Caco-2 (cell line): Measurements from ENCODE around the gene SKIL. TPM values are rescaled to one million over a fixed set of nuclear protein-coding genes. Genes with fewer than 3 reads are reported as not detected.

Experiments
- BruUV-seq: library from RNA; stranded (reverse); fragments of 400-500 nt; replicated peaks from 2 replicates; lab custom pipeline; 2021; lab: Mats Ljungman, UMichigan
- CTCF ChIA-PET: fragments of 300-600 bp; sonication (Branson Sonifier 250); formaldehyde crosslinking; loops from one replicate; lab custom pipeline; 2022; ENCODE audit warnings: antibody characterized with exemption; lab: Charles Lee
- POLR2A ChIA-PET: fragments of 300-600 bp; sonication (Branson Sonifier 250); formaldehyde crosslinking; loops from one replicate; lab custom pipeline; 2022; ENCODE audit warnings: antibody characterized with exemption; lab: Charles Lee
- DNase-seq, 2 experiments: peaks; one replicate each; pipeline versions ENCODE4 v3.0.0 to v3.0.0-alpha.2; 2020 to 2022
- H3K27me3 ChIP-seq: replicated peaks from 2 replicates; pipeline ENCODE4 v1.6.0; 2011; ENCODE audit warnings: low read length; ENCODE audit not compliant: control insufficient read depth, insufficient read depth
- H3K36me3 ChIP-seq: 2 replicates; pipeline ENCODE4 v1.5.1; 2011; ENCODE audit warnings: low read length; ENCODE audit not compliant: control insufficient read depth, insufficient read depth
- H3K4me1 ChIP-seq: fragments of 250-450 bp; sonication (Bioruptor Pico); 2 replicates; pipeline ENCODE4 v1.5.1; 2020; ENCODE audit warnings: mild to moderate bottlenecking
- H3K4me3 ChIP-seq: 2 replicates; pipeline ENCODE4 v1.5.1; 2011; ENCODE audit warnings: low read depth, mild to moderate bottlenecking, control low read depth, low read length
- H3K9me3 ChIP-seq: fragments of 250-450 bp; sonication (Bioruptor Pico); 2 replicates; pipeline ENCODE4 v1.5.1; 2020; ENCODE audit warnings: mild to moderate bottlenecking, moderate library complexity
- H3K27ac Mint-ChIP-seq: one replicate; pipeline ENCODE4 v1.8.0; 2022; ENCODE audit warnings: mixed read lengths; ENCODE audit not compliant: unreplicated experiment
- H3K27me3 Mint-ChIP-seq: one replicate; pipeline ENCODE4 v1.8.0; 2022; ENCODE audit warnings: mixed read lengths; ENCODE audit not compliant: insufficient read depth, unreplicated experiment
- H3K36me3 Mint-ChIP-seq: one replicate; pipeline ENCODE4 v1.8.0; 2022; ENCODE audit warnings: mild to moderate bottlenecking, mixed read lengths; ENCODE audit not compliant: insufficient read depth, unreplicated experiment
- H3K4me1 Mint-ChIP-seq: one replicate; pipeline ENCODE4 v1.8.0; 2022; ENCODE audit warnings: low read depth, mixed read lengths; ENCODE audit not compliant: unreplicated experiment
- H3K4me3 Mint-ChIP-seq: one replicate; pipeline ENCODE4 v1.8.0; 2022; ENCODE audit warnings: mild to moderate bottlenecking, moderate library complexity, mixed read lengths; ENCODE audit not compliant: unreplicated experiment
- H3K9me3 Mint-ChIP-seq: one replicate; pipeline ENCODE4 v1.8.0; 2022; ENCODE audit warnings: mixed read lengths; ENCODE audit not compliant: unreplicated experiment
- CTCF ChIP-seq, 2 experiments: fragments of 200-600 bp in 1 of 2; IDR thresholded peaks; 1 replicate in 1 of 2; 2 replicates in 1 of 2; pipeline versions ENCODE4 v1.5.1 to v1.8.0; 2011 to 2022; ENCODE audit warnings: antibody characterized with exemption in 1 of 2, control low read depth in 1 of 2, inconsistent platforms in 1 of 2, low read depth in 1 of 2, low read length in 1 of 2, mild to moderate bottlenecking in 1 of 2, moderate library complexity in 1 of 2; ENCODE audit not compliant: insufficient read depth in 1 of 2, severe bottlenecking in 1 of 2, unreplicated experiment in 1 of 2
- intact Hi-C: fragments of 100-400 bp; cut with micrococcal nuclease; formaldehyde crosslinking; loops from one replicate; pipeline ENCODE4 v1.10.0; 2022; ENCODE audit not compliant: unreplicated experiment
- total RNA-seq: library from RNA; stranded (reverse); gene quantifications from 2 replicates; pipeline ENCODE4 v1.2.3, GENCODE V29; 2022

Gene SKIL
- total RNA-seq, 1 experiment from 2014 or later: 19.6 TPM

- Mint-ChIP-seq H3K4me1 (peaks cover 9% of the 10 kb centered on the region), H3K27me3 (no peaks in the 10 kb centered on the region), H3K27ac (no peak overlapping the region), H3K4me3 (no peak overlapping the region), H3K36me3 (no peaks in the 10 kb centered on the region), H3K9me3 (no peaks in the 10 kb centered on the region)
- BruUV-seq: no TSS peak
- intact Hi-C loops: no loop called here
- Histone ChIP-seq H3K9me3 (no peaks in the 10 kb centered on the region), H3K4me3 (no peak overlapping the region), H3K4me1 (peaks cover 18% of the 10 kb centered on the region), H3K36me3 (no peaks in the 10 kb centered on the region), H3K27me3 (no peaks in the 10 kb centered on the region)
- CTCF ChIA-PET: no interaction called here
- no peak for TF ChIP-seq CTCF (IDR thresholded peaks at IDR 0.05; ENCODE audit: insufficient read depth in 1 of 2, low read depth in 1 of 2, low read length in 1 of 2, severe bottlenecking in 1 of 2, unreplicated experiment in 1 of 2)
- POLR2A ChIA-PET: no interaction called here
- DNase-seq: no peak
Observed at GRCh38 chr3:170346481-170347392, 10.8 kb upstream of the SKIL start.

- no peak for DNase-seq
- Mint-ChIP-seq H3K27me3 (no peaks in the 10 kb centered on the region), H3K36me3 (no peaks in the 10 kb centered on the region), H3K27ac (no peak overlapping the region), H3K4me3 (no peak overlapping the region), H3K4me1 (peaks cover 14% of the 10 kb centered on the region), H3K9me3 (no peaks in the 10 kb centered on the region)
- H3K9me3 ChIP-seq: no peaks in the 10 kb centered on the region
- POLR2A ChIA-PET: no interaction called here
- H3K4me1 ChIP-seq: peaks cover 5% of the 10 kb centered on the region
- no peaks in the 10 kb centered on the region for H3K36me3 ChIP-seq
- H3K27me3 ChIP-seq: no peaks in the 10 kb centered on the region
- CTCF ChIA-PET: interaction anchor here (0.6 to 0.7 kb wide), 2 partner anchors 25 to 102 kb away, joined by 3 to 4 read pairs; no protein-coding TSS in a partner anchor
- no peak overlapping the region for H3K4me3 ChIP-seq
- BruUV-seq: no TSS peak
- TF ChIP-seq CTCF (IDR thresholded peaks at IDR 0.05; ENCODE audit: insufficient read depth in 1 of 2, low read depth in 1 of 2, low read length in 1 of 2, severe bottlenecking in 1 of 2, unreplicated experiment in 1 of 2): no peak
- intact Hi-C loops: no loop called here
Observed at GRCh38 chr3:170350515-170351413, 6.8 kb upstream of the SKIL start.

- ChIA-PET CTCF (no interaction called here), POLR2A (no interaction called here)
- no peak for DNase-seq
- Mint-ChIP-seq H3K27ac (no peak overlapping the region), H3K36me3 (peaks cover 7% of the 10 kb centered on the region), H3K4me1 (peaks cover 19% of the 10 kb centered on the region), H3K4me3 (no peak overlapping the region), H3K9me3 (no peaks in the 10 kb centered on the region), H3K27me3 (no peaks in the 10 kb centered on the region)
- peaks cover 5% of the 10 kb centered on the region for H3K4me1 ChIP-seq
- no peaks in the 10 kb centered on the region for H3K27me3 ChIP-seq
- intact Hi-C loops: no loop called here
- BruUV-seq: no TSS peak
- H3K9me3 ChIP-seq: no peaks in the 10 kb centered on the region
- H3K4me3 ChIP-seq: no peak overlapping the region
- no peaks in the 10 kb centered on the region for H3K36me3 ChIP-seq
- TF ChIP-seq CTCF (IDR thresholded peaks at IDR 0.05; ENCODE audit: insufficient read depth in 1 of 2, low read depth in 1 of 2, low read length in 1 of 2, severe bottlenecking in 1 of 2, unreplicated experiment in 1 of 2): no peak
Observed at GRCh38 chr3:170352936-170353335, 4.6 kb upstream of the SKIL start.
